H1 (cell line): ENCODE measurements around the gene WDR33.

Experiments
- ATF2 ChIP-seq: IDR thresholded peaks from 2 replicates; pipeline ENCODE4 v1.6.1; 2012; ENCODE audit warnings: low read length, inconsistent platforms
- SIN3A ChIP-seq, 2 experiments: IDR thresholded peaks in 1 of 2; conservative IDR thresholded peaks in 1 of 2; 2 replicates each; pipeline ENCODE4 v1.6.1; 2011 to 2012; ENCODE audit warnings: low read length in 2 of 2, improper control_type of control experiment in 1 of 2, low read depth in 1 of 2, mild to moderate bottlenecking in 1 of 2

DNA sequence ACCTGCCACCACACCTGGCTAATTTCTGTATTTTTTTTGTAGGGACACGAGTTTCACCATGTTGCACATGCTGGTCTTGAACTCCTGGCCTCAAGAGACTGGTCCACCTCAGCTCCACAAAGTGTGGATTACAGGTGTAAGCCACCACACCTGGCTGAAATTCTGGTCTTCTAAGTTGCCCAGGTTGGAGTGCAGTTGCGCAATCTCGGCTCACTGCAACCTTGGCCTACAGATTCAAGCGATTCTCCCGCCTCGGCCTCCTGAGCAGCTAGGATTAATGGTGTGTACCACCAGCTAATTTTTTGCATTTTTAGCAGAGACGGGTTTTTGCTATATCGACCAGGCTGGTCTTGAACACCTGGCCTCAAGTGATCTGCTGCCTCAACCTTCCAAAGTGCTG is 41.4 kb upstream of the WDR33 start:
- TF ChIP-seq SIN3A (conservative IDR thresholded peaks at IDR 0.05 in 1 of 2, IDR thresholded peaks at IDR 0.05 in 1 of 2; ENCODE audit: low read depth in 1 of 2, low read length in 2 of 2) (no peak), ATF2 (no peak)
